ENCODE results near the gene KIF3B. TPM values are rescaled to one million over a fixed set of nuclear protein-coding genes. Genes with fewer than 3 reads are reported as not detected.
"Not testable (repeated sequence)": the region's sequence is repeated elsewhere in the genome, so short reads cannot be mapped to it uniquely, and the experiment has no call there.

The KIF3B gene
- total RNA-seq, 1 experiment from 2014 or later = 24.3 TPM

- BruUV-seq (replicated peaks) = no TSS peak
- TF ChIP-seq EZH2 (IDR thresholded peaks at IDR 0.05; ENCODE audit: borderline replicate concordance, low read depth, low read length, poor library complexity, severe bottlenecking) = no peak
- no peak for TF ChIP-seq CTCF (conservative IDR thresholded peaks at IDR 0.05; ENCODE audit: low read depth, low read length)
- peaks cover 5% of the 10 kb centered on the region for H3K36me3 ChIP-seq (ENCODE audit: insufficient read depth, low read length, poor library complexity, severe bottlenecking)
- no peak overlapping the region for H3K4me3 ChIP-seq (ENCODE audit: low read depth, low read length, poor library complexity, severe bottlenecking)
- DNase-seq (ENCODE audit: low spot score) = no peak
- H3K9me3 ChIP-seq (ENCODE audit: low read depth, low read length, poor library complexity, severe bottlenecking) = no peaks in the 10 kb centered on the region
- no peak overlapping the region for H3K27ac ChIP-seq (ENCODE audit: low read depth, low read length, poor library complexity, severe bottlenecking)
- no peaks in the 10 kb centered on the region for H3K27me3 ChIP-seq (replicated peaks; ENCODE audit: insufficient read depth, low read depth, low read length, poor library complexity)
- no peaks in the 10 kb centered on the region for H3K4me1 ChIP-seq (ENCODE audit: insufficient read depth, low read length, poor library complexity, severe bottlenecking)
- POLR2A ChIA-PET (ENCODE audit: low non-redundant PET) = no interaction called here
- CTCF ChIA-PET = no interaction called here
- intact Hi-C loops (cut with micrococcal nuclease; ENCODE audit: unreplicated experiment) = no loop called here
These were observed 41.6 kb downstream of the KIF3B start for GRCh38 chr20:32319100-32319499.

GRCh38 chr20:32320305-32320704 is 42.9 kb downstream of the KIF3B start:
- intact Hi-C loops (cut with micrococcal nuclease; ENCODE audit: unreplicated experiment) = no loop called here
- BruUV-seq (replicated peaks) = no TSS peak
- TF ChIP-seq CTCF (conservative IDR thresholded peaks at IDR 0.05; ENCODE audit: low read depth, low read length) = no peak
- no peak for TF ChIP-seq EZH2 (IDR thresholded peaks at IDR 0.05; ENCODE audit: borderline replicate concordance, low read depth, low read length, poor library complexity, severe bottlenecking)
- ChIA-PET POLR2A (ENCODE audit: low non-redundant PET) (no interaction called here), CTCF (no interaction called here)
- no peak for DNase-seq (ENCODE audit: low spot score)
- Histone ChIP-seq H3K4me3 (ENCODE audit: low read depth, low read length, poor library complexity, severe bottlenecking) (no peak overlapping the region), H3K4me1 (ENCODE audit: insufficient read depth, low read length, poor library complexity, severe bottlenecking) (no peaks in the 10 kb centered on the region), H3K27me3 (replicated peaks; ENCODE audit: insufficient read depth, low read depth, low read length, poor library complexity) (no peaks in the 10 kb centered on the region), H3K27ac (ENCODE audit: low read depth, low read length, poor library complexity, severe bottlenecking) (no peak overlapping the region), H3K36me3 (ENCODE audit: insufficient read depth, low read length, poor library complexity, severe bottlenecking) (peaks cover 5% of the 10 kb centered on the region), H3K9me3 (ENCODE audit: low read depth, low read length, poor library complexity, severe bottlenecking) (no peaks in the 10 kb centered on the region)

- Histone ChIP-seq H3K27me3 (replicated peaks; ENCODE audit: insufficient read depth, low read depth, low read length, poor library complexity) (no peaks in the 10 kb centered on the region), H3K36me3 (ENCODE audit: insufficient read depth, low read length, poor library complexity, severe bottlenecking) (peaks cover 5% of the 10 kb centered on the region), H3K27ac (ENCODE audit: low read depth, low read length, poor library complexity, severe bottlenecking) (no peak overlapping the region), H3K4me1 (ENCODE audit: insufficient read depth, low read length, poor library complexity, severe bottlenecking) (no peaks in the 10 kb centered on the region), H3K9me3 (ENCODE audit: low read depth, low read length, poor library complexity, severe bottlenecking) (no peaks in the 10 kb centered on the region), H3K4me3 (ENCODE audit: low read depth, low read length, poor library complexity, severe bottlenecking) (no peak overlapping the region)
- TF ChIP-seq CTCF (conservative IDR thresholded peaks at IDR 0.05; ENCODE audit: low read depth, low read length) (no peak), EZH2 (IDR thresholded peaks at IDR 0.05; ENCODE audit: borderline replicate concordance, low read depth, low read length, poor library complexity, severe bottlenecking) (no peak)
- intact Hi-C loops (cut with micrococcal nuclease; ENCODE audit: unreplicated experiment) = no loop called here
- no peak for DNase-seq (ENCODE audit: low spot score)
- ChIA-PET POLR2A (ENCODE audit: low non-redundant PET) (no interaction called here), CTCF (no interaction called here)
- BruUV-seq (replicated peaks) = no TSS peak
These were observed 43.9 kb downstream of the KIF3B start for GRCh38 chr20:32321390-32321789.

GRCh38 chr20:32322260-32322659 is 44.8 kb downstream of the KIF3B start:
- POLR2A ChIA-PET (ENCODE audit: low non-redundant PET); intact Hi-C loops (cut with micrococcal nuclease; ENCODE audit: unreplicated experiment): not testable (repeated sequence)

GRCh38 chr20:32323761-32324160 is 46.3 kb downstream of the KIF3B start:
- POLR2A ChIA-PET (ENCODE audit: low non-redundant PET); H3K27me3 ChIP-seq (replicated peaks; ENCODE audit: insufficient read depth, low read depth, low read length, poor library complexity); DNase-seq (ENCODE audit: low spot score); H3K36me3 ChIP-seq (ENCODE audit: insufficient read depth, low read length, poor library complexity, severe bottlenecking); H3K27ac ChIP-seq (ENCODE audit: low read depth, low read length, poor library complexity, severe bottlenecking); H3K4me3 ChIP-seq (ENCODE audit: low read depth, low read length, poor library complexity, severe bottlenecking); BruUV-seq (replicated peaks); intact Hi-C loops (cut with micrococcal nuclease; ENCODE audit: unreplicated experiment); H3K4me1 ChIP-seq (ENCODE audit: insufficient read depth, low read length, poor library complexity, severe bottlenecking); CTCF ChIA-PET; H3K9me3 ChIP-seq (ENCODE audit: low read depth, low read length, poor library complexity, severe bottlenecking): not testable (repeated sequence)

More at GRCh38 chr20:32322260-32322659, 44.8 kb downstream of the KIF3B start:
- H3K36me3 ChIP-seq (ENCODE audit: insufficient read depth, low read length, poor library complexity, severe bottlenecking); H3K4me1 ChIP-seq (ENCODE audit: insufficient read depth, low read length, poor library complexity, severe bottlenecking); H3K4me3 ChIP-seq (ENCODE audit: low read depth, low read length, poor library complexity, severe bottlenecking); DNase-seq (ENCODE audit: low spot score); H3K27me3 ChIP-seq (replicated peaks; ENCODE audit: insufficient read depth, low read depth, low read length, poor library complexity); H3K9me3 ChIP-seq (ENCODE audit: low read depth, low read length, poor library complexity, severe bottlenecking); CTCF ChIA-PET; BruUV-seq (replicated peaks); H3K27ac ChIP-seq (ENCODE audit: low read depth, low read length, poor library complexity, severe bottlenecking): not testable (repeated sequence)

All from A673 (cell line).